GM19240 (cell line): ENCODE measurements around the gene ELMOD1.

Experiments used
- DNase-seq: peaks from one replicate; pipeline ENCODE4 v3.0.0; 2011; ENCODE audit warnings: low spot score; ENCODE audit not compliant: insufficient read length

The ELMOD1 gene

DNA sequence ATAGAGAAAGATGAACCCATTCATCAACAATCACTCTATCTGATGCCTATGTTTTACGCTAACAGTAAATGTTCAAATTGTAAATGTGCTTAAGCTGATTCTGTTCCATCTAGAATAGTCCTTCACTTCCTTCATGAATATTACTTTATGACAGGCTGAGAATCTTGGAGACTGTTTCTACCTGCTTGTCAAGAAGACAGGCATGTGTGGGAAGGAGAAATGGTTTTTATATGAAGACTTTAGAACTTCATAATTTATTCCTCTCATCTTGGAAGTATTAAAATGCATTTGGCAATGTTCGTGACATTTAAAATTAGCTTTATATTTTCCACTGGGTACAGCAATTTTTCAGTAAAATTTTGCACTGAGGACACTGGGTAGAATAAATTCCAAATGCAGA lies 41.0 kb downstream of the ELMOD1 start:
- DNase-seq, result no peak

DNA sequence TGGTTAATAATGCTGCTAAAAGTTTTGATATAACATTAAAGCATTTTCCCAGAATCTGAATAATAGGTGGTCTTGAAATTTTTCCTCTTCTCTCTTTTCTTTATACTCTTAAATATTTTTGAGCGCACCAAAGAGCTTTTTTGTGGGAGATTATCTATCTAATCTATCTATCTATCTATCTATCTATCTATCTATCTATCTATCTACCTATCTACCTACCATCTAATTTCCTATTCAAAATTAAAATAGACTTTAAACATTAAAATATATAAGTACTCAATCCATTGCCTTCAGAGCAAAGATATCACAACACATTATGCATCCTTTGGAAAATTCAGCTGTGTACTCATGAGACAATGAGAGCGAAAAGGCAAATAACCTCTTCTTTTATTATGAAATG lies 55.8 kb downstream of the ELMOD1 start:
- DNase-seq, result no peak

GRCh38 chr11:107648242-107648641 lies 57.3 kb downstream of the ELMOD1 start:
- DNase-seq, result no peak

GRCh38 chr11:107651672-107652071 lies 60.7 kb downstream of the ELMOD1 start:
- DNase-seq, result no peak

GRCh38 chr11:107653076-107653475 lies 62.1 kb downstream of the ELMOD1 start:
- DNase-seq, result no peak

DNA sequence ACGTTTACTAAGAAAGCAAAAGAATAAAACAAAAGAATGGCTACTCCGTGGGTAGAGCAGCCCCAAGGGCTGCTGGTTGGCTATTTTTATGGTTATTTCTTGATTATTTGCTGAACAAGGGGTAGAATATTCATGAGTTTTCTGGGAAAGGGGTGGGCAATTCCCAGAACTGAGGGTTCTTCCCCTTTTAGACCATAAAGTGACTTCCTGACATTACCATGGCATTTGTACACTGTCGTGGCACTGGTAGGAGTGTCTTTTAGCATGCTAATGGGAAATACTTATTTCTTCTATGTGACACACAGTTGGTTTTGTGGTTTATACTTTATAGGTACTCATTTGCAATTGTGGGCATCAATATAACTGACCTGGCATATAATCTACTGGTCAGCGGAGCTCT lies 64.7 kb downstream of the ELMOD1 start:
- no peak for DNase-seq

- DNase-seq, result no peak
These were observed 68.4 kb downstream of the ELMOD1 start for GRCh38 chr11:107659310-107659709.

DNA sequence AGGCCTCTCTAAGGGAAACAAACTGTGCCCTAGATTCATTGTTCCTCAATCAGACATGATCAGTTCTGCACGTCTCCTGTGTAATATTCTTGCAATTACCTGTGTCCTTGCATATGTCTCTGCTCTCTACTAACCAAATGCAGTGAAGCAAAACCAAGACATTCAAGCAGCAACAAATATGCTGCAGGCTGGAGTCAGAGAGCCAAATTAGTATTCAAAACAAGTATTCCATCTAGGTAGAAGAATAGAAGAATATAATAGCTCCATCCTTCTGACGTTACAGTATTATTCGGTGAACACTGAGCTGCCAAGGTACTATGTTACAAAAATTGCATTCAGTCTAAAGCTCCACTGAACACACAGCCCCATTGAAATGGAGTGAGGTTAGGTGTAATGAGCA lies 69.1 kb downstream of the ELMOD1 start:
- no peak for DNase-seq

DNA sequence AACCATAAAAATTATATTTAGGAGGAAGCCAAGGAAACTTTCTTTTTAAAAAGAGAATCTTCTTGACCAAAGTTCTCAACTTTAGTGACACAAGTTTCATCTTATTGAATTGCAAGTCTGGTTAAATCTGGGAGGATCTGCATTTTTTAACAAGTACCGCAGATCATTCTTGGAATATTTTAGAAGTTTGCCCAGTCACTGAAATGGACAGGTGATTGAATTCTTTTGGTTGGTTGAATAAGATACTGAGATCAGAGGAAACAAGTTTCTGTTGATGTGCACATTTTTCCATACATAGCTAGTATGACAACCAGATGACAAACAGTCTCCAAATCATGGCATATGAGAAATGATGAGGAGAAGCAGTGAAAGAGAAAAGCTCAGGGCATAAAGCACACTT lies 70.7 kb downstream of the ELMOD1 start:
- no peak for DNase-seq

DNA sequence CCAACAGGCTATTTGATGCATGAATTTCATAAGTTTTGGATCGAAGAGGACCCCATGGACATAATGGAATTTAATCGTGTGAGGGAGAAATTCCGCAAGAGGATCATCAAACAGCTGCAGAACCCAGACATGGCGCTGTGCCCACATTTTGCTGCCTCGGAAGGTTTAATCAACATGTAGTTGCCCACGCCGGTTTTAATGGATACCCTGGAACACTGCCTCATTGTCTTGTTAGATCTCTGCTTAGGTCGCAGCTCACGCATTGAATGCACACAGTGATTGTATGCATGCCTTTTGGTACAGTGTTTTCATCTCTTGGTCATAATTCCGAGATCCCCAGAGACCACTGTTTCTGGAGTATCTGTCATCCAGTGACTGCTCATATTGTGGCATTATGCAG lies 74.1 kb downstream of the ELMOD1 start:
- DNase-seq, result no peak

GRCh38 chr11:107666911-107667613 lies 76.1 kb downstream of the ELMOD1 start:
- DNase-seq, result no peak

DNA sequence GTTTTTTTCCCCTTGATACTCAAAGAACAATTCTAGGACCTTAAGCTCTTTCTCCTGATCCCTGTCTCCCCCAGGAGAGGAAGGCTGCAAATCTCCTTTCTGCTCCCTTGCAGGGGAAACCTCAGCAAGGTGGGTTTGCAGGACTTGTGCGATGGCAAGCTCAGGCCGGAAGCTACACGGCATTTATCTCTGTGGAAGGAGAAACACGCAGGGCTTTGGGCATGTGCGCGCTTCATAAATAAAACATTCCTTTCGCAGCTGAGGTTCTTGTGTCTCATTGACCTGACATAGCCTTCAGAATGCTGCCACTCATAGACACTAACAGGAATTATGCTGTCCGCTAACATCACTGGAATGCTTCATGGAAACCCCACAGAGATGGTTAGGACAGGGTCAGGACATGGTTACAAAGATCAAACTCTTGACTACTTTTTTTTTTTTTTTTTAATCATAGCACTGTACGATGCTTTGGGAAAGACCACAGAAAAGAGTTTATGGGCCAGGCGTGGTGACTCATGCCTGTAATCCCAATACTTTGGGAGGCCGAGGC lies 78.3 kb downstream of the ELMOD1 start:
- no peak for DNase-seq

GRCh38 chr11:107669893-107670601 lies 79.1 kb downstream of the ELMOD1 start:
- no peak for DNase-seq

GRCh38 chr11:107675902-107676301 lies 85.0 kb downstream of the ELMOD1 start:
- no peak for DNase-seq

GRCh38 chr11:107676336-107677057 lies 85.5 kb downstream of the ELMOD1 start:
- no peak for DNase-seq

DNA sequence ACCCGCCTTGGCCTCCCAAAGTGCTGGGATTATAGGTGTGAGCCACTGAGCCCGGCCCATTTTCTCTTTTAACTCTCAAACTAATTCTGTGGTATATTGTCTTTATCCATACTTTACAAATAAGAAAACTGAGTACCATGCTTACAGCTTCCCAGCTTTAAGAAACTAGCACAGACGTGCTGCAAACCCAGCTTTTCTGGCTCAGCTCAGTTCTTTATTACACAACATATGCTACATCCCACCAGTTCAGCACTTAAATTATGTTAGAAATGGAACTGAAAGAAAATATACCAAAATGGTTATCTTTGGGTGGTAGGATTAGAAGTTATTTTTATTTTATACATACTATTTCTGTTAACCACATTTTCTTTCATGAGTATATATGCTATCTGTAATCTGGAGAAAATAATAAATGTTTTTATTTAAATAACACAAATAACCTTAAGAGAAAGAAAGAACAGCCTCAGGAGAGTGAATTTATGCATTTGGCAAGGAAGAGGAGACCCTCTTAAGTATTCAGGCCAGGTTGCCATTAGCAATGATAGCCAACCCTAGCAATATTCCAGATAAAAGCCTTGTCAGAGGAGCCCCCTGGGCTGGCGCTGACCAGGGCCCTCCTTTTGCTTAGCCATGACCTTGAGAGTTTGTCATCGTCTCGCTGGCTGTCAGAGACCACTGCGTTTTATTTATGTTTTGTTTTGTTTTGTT lies 87.1 kb downstream of the ELMOD1 start:
- no peak for DNase-seq

- DNase-seq, result no peak
These were observed 87.7 kb downstream of the ELMOD1 start for GRCh38 chr11:107678632-107678971.

DNA sequence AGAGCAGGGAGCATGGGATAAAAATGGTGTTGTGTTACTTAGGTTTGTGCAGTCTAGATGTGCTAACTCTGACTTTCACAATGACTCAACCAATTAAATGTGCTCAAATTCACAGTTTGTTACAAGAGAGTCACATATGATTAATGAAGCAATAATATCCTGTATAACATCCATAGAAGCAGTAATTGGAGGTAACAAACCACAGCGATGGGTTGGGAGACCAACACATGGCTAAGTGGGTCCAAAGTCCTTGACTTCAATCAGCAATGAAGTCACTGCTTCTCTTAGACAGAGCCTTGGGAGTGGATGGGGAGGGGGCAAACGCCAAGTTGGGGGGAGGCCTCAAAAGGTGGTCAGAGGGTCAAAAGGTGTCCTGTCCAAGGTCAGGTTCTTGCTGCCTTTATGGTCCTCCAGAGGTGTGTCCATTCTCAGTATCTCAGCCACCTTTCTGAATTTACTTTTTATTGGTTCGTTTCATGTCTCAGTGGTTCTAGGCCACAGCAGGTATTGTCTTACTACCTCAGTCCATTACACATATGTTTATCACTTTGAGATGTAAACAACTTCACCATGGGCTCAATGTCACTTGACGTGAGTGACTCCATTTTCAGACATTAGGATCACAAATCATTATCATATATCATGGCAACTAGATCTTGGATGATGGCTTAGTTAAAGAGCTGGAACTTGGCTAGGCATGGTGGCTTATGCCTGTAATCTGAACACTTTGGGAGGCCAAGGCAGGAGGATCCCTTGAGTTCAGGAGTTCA lies 88.5 kb downstream of the ELMOD1 start:
- DNase-seq, result no peak

DNA sequence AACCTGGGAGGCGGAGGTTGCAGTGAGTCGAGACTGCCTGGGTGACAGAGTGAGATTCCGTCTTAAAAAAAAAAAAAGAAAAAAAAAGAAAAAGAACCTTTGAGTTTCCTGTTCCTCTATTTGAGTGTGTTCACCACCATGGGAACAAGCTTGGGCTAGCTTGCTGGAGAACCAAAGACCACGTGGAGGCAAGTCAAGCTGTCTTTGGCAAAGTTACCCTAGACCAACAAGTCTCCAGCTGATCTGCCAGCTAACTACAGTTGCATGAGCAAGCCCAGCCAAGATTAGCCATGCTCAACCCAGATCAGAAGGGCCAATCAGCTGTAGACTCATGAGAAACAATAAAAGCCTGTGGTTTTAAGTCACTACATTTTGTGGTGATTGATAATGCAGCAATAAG lies 91.2 kb downstream of the ELMOD1 start:
- DNase-seq, result no peak

GRCh38 chr11:107682572-107682971 lies 91.6 kb downstream of the ELMOD1 start:
- DNase-seq, result no peak

DNA sequence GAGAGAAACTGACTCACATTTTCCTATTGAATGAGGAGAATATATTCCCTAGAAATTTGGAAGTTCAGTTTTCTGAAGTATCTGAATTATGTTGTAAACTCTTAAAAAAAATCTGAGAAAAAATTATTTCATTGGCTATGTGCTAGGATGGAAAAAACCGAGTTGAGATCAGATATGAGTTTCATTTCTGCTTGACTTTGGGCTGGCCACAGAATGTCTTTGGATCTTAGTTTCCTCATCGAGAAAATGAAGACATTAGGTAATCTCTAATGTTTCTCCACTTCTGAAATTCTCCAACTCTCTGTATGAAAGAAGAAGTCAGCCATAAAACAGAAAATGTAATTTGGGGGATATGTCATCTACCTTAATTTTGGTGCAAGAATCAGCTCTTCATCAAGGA lies 92.1 kb downstream of the ELMOD1 start:
- DNase-seq, result no peak
